T-helper 1 cell treated with Interleukin-12 subunit alpha and Interleukin-12 subunit beta and Interleukin-4 antibody, amounts not matched to agents 30 ng/mL and 1 ng/mL, for 36 hours (primary cell): ENCODE results near the gene FILIP1. TPM values are rescaled to one million over a fixed set of nuclear protein-coding genes. Genes with fewer than 3 reads are reported as not detected.
"Not testable (repeated sequence)": the region's sequence is repeated elsewhere in the genome, so short reads cannot be mapped to it uniquely, and the experiment has no call there.

Experiments
- intact Hi-C: fragments of 100-400 bp; cut with micrococcal nuclease; formaldehyde crosslinking; loops from one replicate; pipeline ENCODE4 v1.15.1; 2024
- total RNA-seq: library from RNA; stranded (reverse); gene quantifications from 2 replicates; pipeline ENCODE4 v1.2.3, GENCODE V29; 2022

The FILIP1 gene
- total RNA-seq, 1 donor from 2014 or later = not detected

DNA sequence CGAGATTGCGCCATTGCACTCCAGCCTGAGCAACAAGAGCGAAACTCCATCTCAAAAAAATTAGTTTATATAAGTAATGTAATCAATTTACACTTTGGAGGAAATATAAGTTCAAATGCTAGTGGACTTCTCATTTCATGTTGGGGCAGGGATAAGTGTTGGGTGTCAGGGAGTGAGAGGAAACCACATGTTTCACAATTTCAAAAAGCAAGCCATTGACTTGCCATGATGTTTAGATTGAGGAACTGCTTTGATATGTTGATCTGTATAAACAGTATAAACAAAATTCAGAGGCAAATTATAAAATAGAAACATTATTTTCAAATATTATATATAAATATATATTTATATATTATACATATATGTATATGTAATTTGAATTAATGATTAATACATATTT, 42.7 kb downstream of the FILIP1 start:
- intact Hi-C loops = no loop called here

DNA sequence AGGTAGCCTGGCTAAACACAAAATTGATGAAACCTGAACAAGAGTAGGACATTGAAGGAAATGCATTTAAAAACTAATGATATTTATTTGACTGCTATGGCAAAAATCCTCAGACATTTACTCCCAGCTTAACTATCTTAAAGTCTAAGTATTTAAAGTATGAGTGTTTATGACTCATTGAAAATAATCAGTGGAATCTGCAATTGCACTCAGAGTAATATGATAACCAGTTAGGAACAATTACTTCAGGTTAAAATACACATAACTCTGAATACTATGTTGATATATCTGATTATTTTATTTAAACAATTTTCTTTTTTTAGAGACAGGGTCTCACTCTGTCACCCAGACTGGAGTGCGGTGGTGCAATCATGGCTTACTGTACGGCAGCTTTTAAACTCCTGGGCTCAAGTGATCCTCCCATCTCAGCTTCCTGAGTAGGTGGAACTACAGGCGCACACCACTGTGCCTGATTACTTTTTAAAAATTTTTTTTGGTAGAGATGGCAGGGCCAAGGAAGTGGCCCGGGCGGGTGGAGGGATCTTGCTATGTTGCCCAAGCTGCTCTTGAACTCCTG, 43.9 kb downstream of the FILIP1 start:
- intact Hi-C loops = no loop called here

DNA sequence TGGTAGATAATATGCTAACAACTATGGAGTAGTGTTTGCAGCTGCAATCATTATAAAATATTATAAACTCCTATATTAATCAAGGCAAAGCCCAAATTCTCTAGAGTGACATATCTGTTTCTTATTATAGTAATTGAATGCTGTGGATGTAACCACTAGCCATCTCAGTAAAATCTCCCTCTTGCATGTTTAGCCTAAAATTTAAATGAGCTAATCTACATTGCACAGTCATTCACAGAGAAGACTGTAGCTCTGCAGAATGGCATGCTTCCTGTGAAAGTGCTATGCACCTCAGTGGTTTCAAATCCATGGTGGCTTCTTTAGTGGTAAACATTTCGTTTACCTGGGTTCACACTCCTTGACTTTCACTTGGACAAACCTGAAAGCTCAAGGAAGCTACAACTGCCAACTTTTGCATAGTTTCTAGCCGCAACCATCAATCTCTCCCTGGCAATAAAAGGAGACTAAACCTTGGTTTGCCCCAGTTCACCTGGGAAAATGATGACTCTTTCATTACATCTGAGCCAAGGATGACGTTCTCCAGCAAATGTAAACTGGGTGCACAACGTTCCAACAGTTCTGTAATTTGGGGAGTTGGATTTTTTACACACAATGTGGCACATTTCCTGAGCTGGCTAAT, 47.2 kb downstream of the FILIP1 start:
- intact Hi-C loops = no loop called here

DNA sequence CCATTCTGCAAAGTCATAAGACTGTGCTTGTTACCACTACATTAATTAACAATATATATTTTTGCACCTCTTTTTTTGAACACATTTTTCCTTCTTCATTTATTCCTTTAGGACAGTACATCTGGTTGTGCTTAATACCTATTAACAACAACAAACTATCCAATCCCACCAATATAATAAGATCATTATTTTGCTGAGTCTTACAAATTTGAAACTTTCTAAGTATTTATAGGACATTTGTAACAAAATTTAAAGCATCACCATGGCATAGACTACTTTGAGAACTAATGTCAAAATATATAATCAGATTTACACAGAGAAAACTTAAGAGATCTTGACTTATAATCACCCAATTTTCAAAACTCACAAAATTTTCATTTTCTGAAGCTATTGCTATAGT, 47.9 kb downstream of the FILIP1 start:
- intact Hi-C loops = no loop called here

DNA sequence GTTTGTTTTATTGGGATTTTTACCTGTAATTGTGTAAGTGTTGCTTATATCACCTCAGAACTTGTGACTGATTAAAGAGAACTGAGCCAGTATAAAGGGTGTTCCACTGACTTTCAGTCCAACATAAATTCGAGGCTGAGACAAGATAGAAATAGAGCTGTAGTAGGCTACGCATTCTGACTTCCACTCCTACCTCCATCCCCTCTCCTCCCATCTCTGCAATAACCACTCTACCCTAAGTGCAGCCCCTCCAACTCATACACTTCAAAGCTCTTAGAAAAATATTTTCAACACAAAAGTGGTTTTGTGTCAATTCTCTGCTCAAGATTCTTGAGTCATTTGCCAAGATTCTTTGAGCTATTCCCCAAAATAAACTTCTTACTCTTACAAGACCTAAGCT, 48.7 kb downstream of the FILIP1 start:
- intact Hi-C loops = no loop called here

DNA sequence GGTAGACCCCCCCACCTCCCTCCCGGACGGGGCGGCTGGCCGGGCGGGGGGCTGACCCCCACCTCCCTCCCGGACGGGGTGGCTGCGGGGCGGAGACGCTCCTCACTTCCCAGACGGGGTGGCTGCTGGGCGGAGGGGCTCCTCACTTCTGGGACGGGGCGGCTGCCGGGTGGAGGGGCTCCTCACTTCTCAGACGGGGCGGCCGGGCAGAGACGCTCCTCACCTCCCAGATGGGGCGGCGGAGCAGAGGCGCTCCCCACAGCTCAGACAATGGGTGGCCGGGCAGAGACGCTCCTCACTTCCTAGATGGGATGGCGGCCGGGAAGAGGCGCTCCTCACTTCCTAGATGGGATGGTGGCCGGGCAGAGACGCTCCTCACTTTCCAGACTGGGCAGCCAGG, 51.7 kb downstream of the FILIP1 start:
- intact Hi-C loops = not testable (repeated sequence)

DNA sequence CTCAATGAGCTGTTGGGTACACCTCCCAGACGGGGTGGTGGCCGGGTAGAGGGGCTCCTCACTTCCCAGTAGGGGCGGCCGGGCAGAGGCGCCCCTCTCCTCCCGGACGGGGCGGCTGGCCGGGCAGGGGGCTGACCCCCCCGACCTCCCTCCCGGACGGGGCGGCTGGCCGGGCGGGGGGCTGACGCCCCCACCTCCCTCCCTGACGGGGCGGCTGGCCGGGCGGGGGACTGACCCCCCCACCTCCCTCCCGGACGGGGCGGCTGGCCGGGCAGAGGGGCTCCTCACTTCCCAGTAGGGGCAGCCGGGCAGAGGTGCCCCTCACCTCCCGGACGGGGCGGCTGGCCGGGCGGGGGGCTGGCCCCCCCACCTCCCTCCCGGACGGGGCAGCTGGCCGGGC, 52.1 kb downstream of the FILIP1 start:
- intact Hi-C loops = not testable (repeated sequence)

DNA sequence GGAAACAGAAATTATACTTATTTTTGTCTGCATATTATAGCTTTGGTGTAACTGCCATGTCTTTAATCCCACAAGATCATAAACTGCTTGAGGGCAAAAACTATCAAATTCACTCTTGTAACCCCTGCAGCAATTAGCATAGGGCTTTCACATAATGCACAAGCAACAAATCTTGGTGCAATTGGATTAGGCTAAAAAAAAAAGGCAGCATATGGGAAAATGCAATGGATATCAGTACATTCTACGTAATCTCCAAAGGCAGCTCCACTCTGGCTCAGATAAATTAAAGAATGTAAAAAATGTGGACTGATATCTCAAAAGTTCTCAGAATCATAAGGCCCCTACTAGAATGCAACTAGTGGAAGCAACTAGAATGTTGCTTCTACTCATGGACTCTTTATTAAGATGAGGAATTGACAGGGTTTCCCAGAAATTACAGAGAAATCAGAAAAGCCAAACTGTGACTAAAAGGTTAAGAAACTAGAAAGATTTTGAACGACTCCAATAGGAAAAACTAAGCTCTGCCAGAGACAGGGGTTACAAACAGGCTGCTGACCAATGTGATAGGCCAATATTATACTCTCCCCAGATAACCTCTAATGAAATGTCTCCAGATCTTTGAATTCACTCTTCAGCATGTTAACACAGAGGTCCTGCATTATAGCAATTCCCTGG, 55.0 kb downstream of the FILIP1 start:
- intact Hi-C loops = no loop called here

DNA sequence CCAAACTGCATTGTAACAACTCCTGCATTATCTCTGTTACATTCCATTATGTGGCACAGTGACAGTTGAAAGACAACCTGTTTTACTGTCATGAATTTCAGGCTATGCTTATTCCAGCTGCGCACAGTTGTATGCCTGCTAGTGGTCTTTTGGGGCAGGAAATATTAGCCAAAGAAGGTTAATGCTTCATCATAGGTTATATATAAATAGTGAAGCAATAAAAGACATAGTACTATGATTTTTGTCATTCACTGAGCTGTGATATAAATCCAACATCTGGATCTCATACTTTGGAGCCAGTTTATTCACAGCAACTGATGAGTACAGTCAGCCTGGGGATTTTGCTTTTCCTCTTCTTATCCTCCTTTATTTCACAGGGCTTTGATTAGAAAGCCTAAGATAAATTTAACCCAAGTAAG, 55.6 kb downstream of the FILIP1 start:
- intact Hi-C loops = no loop called here

DNA sequence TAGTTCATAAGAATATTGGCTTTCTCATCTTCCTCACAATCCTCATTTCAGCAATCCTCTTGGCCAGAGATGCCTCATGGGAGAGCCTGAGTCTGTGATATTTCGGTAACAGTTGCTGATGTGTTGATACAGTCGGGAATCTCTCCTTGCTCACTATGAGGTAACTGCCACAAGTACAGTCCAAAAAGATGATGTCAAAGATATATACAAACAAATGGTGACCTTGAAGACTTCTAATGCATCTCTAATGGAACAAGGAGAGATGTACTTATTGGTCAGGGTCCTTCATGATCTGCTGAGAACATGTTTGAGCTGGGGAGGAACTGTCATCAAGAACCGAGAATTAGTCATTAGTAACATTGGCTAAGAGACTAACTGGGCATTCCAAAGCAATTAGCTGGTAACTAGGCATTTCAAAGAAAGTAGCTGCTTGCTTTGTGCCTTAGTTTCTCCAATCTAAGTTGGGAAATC, 56.1 kb downstream of the FILIP1 start:
- intact Hi-C loops = no loop called here

DNA sequence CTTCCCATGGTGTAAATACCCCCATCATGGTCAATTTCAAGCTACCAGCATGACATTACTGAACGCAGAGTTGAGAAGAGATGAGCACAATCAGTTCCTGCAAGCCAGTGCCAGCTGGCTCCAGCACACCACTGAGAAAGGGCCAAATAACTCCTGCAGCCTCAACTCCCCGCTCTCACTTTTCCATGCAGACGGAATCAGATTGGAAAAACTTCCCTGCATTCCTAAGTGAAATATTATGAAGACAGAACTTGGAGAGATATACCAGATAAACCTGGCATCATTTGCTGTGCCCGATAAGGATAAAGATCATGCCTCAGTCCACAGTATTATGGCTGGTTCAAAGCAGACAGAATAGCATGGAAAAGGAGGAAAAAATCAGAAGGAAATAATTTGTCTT, 56.7 kb downstream of the FILIP1 start:
- intact Hi-C loops = no loop called here

DNA sequence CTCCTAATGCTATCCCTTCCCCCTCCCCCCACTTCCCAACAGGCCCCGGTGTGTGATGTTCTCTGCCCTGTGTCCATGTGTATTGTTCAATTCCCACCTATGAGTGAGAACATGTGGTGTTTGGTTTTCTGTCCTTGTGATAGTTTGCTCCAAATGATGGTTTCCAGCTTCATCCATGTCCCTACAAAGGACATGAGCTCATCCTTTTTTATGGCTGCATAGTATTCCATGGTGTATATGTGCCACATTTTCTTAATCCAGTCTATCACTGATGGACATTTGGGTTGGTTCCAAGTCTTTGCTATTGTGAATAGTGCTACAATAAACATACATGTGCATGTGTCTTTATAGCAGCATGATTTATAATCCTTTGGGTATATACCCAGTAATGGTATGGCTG, 60.8 kb downstream of the FILIP1 start:
- intact Hi-C loops = not testable (repeated sequence)

DNA sequence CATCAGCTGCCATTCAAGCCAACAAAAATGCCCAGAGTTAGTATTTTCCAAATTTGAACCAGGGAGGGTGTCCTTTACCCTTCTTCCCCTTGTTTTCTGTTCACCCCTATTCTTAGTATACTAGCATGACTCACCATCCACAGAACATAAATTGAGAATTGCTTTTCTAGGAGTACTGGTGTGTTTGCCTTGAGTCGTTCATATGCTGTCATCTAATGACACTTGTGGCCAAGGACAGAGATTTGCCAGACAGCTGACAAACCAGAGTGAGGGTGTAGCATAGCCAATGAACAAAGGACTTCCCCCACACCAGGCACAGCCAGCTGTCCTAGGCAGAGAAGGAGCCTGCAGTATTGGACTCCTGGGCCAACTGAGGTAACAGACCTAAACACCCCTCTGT, 62.2 kb downstream of the FILIP1 start:
- intact Hi-C loops = no loop called here

DNA sequence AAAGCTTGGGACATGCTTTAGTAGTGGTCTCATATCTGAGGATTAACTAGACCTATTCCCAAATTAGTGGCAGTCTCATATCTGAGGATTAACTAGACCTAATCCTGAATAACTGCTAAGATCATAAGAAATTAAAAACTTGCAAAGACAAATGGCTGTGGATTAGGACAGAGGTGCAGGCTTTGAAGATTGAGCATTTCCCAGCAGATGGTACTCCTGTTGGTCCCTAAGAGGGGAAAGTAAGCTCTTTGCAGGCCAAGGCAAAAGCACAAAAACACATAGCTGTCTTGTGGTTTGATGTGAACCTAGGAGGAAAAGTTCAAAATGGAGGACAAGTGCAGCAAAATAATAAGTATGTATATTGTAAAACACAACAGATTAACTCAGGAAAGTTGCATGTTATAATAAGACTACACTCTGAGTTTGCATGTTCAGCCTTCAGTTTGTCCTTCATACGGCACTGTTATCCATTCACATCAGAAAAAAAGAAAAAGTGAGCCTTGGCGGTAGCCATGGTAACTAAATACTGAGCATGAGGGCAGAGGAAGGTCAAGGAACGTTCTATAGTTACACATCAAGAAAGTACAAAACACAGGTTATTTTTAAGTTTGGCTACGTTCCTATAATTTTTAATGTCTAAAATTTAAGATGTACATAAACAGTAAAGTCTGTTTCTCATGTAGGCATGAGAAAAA, 62.8 kb downstream of the FILIP1 start:
- intact Hi-C loops = no loop called here

DNA sequence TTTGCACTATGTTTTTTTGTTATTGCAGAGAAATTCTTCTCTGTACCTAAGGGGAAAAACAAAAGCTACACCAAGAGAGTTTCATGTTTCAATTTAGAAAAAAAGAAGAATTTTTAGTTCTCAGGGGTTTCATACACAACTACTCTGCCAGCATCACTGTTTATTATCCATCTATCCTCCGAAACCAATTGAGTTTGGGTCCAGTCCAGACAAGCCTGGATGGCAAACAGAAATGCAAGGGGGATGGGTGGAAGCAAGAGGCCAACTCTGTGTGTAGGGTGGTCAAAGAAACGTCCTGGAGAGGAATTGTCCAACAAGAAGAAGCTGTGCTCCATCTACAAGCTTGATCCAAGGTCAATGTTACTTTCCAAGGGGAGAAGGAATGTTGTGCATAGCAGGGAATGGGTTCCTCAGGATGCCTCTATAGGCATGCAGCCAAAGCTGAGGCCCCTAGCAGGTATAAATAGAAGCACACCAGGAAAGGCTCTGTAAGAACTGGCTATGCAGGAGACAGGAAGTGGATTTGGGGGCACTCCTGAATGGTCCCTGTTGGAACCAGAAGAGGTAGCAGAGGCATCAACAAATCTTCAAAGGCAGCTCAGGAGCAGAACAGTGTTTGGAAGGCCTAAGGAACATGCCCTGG, 64.4 kb downstream of the FILIP1 start:
- intact Hi-C loops = no loop called here

DNA sequence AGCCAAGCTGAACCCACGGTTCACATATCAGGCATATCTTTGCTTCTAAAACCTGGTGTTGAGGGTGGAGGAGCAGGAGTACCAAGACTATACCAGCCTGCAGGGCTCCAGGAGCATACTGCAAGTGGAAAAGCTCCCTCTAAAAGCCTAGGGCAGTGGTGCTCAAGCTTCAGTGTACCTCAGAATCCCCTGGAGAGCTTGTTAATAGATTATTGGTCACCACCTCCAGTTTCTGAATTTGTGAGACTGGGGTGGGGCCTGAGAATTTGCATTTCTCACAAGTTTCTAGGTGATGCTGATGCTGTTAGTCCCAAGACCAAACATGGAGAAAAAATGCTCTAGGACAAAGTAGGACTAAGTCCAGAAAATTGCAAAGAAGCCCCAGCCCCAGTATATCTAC, 65.4 kb downstream of the FILIP1 start:
- intact Hi-C loops = no loop called here

DNA sequence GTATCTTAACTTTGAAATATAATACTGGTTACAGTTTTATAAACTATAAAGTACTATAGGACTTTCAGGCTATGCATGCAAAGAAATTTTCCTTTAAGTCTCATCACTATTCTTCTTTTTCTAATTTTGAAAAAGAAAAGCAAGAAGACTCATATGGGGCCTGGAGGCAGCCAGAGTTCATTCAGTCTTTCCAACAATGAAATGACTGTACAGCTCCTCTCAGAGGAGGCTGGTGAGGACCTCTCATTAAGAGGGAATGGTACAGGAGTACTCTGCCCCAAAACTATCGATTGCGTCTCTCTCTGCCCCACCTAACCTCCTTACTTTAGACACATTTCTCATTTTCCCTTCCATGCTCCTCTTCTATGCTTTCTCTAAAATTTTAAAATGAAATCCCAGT, 66.3 kb downstream of the FILIP1 start:
- intact Hi-C loops = no loop called here

DNA sequence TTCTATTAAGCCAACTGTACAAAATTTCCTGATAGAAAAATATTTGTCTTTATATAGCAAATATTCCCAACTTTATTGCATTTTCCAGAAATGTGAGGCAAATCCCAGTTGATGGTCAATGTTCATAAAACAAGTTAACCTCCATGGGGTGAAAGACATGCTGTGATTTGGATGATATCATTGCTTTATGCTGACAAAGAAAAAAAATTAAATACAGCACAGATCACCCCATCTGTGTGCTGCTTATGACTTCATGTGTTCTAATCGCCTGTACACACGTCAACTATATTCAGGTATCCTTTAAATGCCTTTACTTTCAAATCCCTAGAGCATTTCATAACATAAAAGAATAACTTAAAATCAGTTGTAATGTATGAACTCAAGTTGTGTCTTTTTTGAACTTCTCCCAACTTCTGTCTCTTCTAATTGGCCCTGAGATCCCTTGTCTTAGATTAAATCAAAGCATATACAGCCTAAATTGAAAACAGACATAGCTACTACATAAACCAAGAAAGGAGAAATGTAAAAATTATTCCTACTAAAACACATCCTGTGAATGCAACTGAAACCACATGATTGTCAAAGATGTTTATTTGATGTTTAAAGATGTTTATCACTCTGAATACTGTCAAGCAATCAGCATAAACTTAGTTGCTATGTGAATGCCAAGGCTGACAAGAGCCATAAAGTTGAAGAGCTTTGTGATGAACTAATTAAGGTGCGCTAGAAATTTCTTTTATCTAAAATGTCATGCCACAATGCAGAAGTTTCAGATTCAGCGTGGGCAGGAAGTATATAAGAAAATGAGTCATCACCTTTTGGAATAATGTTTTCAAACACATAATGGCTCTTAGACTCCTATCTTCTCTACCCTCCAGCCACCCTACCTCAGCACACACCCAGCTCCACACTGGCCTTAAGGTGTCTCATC, 68.7 kb downstream of the FILIP1 start:
- intact Hi-C loops = no loop called here

DNA sequence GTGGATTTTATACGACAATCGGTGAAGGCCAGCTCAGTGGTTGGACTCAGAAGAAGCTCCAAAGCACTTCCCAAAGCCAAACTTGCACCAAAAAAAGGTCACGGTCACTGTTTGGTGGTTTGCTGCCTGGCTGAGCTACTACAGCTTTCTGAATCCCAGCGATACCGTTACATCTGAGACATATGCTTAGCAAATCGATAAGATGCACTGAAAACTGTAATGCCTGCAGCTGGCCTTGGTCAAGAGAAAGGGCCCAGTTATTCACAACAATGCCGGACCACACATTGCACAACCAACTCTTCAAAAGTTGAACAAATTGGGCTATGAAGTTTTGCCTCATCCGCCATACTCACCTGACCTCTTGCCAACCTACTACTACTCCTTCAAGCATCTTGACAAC, 70.2 kb downstream of the FILIP1 start:
- intact Hi-C loops = no loop called here

DNA sequence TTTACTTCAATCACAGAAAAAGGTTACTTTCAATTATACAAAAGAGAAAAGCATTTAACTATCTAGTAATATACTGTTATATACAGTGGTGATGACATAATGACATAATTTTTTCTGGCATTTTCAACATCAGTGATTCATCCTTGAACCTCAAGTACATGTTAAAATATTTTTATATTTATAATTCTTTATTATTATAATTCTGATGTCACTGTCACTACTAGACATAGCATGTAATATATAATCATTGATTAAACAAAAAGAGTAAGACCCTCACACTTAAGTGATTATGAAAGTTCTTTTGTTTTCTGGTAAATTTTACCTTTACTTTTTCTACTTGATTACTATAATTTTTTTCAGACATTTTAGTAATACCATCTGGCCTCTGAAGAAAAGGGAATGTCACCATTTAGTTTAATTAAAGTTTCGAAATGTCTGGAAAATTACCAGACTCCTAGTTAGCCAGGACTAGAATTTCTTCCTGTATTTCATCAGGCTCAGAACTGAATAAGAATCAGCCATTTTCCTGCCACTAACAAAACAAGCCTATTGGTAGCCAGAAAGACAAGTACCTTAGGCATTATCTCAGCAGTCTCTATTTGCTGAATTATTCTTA, 71.5 kb downstream of the FILIP1 start:
- intact Hi-C loops = no loop called here
